HG02588 (cell line): ENCODE data around the gene USP20.

ENCODE experiments used
- ATAC-seq: cut with Tn5 transposase; IDR thresholded peaks from one replicate; pipeline ENCODE4 v1.9.1; 2021; ENCODE audit warnings: mild to moderate bottlenecking, moderate library complexity; ENCODE audit not compliant: unreplicated experiment

Gene USP20

GRCh38 chr9:129914051-129914450 is 78.8 kb downstream of the USP20 start:
- no peak for ATAC-seq

DNA sequence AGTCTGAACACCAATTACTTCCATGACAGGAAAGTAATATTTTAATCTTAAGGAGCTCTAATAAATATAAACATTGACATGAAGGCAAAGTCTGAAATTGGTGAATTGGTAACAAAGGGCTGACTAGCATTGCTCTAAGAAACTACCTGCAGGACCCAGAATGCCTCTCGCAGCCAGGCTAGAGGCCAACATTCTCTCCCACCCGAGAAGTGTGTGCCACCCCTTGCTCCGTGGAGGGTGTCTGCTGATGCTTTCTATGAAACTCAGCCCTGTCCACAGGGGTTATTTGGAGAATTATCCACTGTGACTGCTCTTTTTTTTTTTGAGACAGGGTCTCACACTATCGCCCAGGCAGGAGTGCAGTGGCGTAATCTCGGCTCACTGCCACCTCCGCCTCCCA is 81.4 kb downstream of the USP20 start:
- ATAC-seq: no peak

GRCh38 chr9:129918296-129918950 is 83.2 kb downstream of the USP20 start:
- no peak for ATAC-seq

DNA sequence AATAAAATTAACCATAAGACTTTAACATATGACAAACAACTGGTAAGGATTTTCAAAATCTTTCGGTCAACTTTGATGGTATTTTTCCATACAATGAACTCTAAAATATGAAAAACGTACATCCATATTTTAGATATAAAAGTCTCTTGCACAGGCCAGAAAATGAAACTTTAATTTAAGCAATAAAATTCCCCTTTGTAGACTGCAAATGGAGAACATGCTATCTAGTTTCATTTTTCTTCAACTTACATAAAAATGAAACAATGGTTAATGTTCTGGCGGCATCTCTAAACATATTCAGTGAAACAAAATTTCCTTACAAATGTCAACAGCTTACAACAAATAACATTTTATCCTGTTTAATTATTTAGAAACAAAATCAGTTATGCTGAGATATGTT is 84.0 kb downstream of the USP20 start:
- no peak for ATAC-seq

DNA sequence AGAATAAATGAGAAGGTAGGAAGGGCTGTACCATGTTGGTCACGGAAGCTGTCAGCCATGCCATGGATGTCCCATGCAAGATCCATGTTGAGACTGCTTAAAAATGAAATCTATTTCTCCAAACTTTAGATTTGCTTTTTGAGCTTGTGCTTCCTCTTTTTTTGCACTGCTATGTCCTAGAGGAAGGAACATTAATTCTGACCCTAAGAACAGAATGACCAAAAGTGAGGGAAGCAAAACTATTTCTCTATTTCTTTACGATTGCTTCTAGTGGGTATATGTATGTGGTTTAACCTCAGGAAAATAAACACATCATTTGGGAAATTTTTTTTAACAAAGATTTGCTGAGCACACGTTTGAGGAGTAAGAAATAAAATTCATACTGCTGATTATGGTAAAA is 84.6 kb downstream of the USP20 start:
- no peak for ATAC-seq

GRCh38 chr9:129921905-129922304 is 86.6 kb downstream of the USP20 start:
- no peak for ATAC-seq

DNA sequence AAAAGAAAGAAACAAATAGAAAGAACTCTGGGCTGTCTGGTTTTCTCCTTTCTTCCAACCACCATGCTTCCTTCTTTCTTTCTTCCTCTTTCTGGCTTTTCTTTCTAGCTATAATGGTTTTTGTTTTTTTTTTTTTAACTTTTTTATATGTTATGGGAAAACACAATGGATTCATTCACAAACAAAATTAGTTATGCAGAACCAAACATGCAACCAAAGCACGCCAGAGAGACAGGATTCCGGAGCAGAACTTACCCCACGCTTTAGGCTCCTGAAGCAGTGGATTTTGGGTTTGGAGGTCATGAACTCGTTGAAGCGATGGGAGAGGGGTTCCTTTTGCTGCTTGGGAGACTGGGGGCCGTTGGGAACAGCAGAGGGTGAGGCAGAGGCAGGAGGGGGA is 88.3 kb downstream of the USP20 start:
- ATAC-seq: no peak

- ATAC-seq: no peak
Measured at GRCh38 chr9:129929496-129930125, 94.4 kb downstream of the USP20 start.

DNA sequence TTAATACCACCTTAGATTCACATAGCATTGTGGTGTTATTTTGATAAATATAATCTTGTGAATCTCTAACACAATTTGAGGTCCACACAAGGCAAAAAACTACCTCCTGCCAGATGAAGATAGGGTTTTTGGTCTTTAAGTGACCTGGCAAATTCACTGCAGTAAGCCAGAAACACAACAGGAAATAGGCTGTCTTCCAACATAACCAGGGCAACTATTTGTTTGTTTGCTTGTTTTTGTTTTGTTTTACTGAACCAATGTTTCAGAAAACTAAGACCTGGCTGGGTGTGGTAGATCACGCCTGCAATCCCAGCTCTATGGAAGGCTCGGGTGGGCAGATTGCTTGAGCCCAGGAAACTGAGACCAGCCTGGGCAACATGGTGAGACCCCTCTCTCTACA is 95.5 kb downstream of the USP20 start:
- ATAC-seq: no peak
